GM12878 (cell line): ENCODE measurements around the gene KRT78. TPM values are rescaled to one million over a fixed set of nuclear protein-coding genes. Genes with fewer than 3 reads are reported as not detected.

Experiments
- ATAC-seq: fragments of 200-7000 bp; cut with Tn5 transposase; 3 replicates; pipeline ENCODE4 v1.9.1; 2020; ENCODE audit warnings: mild to moderate bottlenecking, moderate library complexity
- BruUV-seq: library from RNA; stranded (reverse); fragments of 400-500 nt; replicated peaks from 2 replicates; lab custom pipeline; 2021; lab: Mats Ljungman, UMichigan
- CTCF ChIA-PET: fragments of 300-600 bp; sonication (Branson Sonifier 250); formaldehyde crosslinking; extraction: SDS; loops from one replicate; lab custom pipeline; 2021; ENCODE audit warnings: inconsistent platforms; lab: Yijun Ruan, JAX
- POLR2A ChIA-PET: fragments of 350-600 bp; formaldehyde crosslinking; extraction: SDS; loops from one replicate; lab custom pipeline; 2021; ENCODE audit warnings: inconsistent platforms; lab: Charles Lee
- RAD21 ChIA-PET: fragments of 300-600 bp; sonication (Branson Sonifier 250); formaldehyde crosslinking; loops from one replicate; lab custom pipeline; 2023; ENCODE audit warnings: antibody characterized with exemption; ENCODE audit not compliant: unreplicated experiment; lab: Charles Lee
- SMC1A ChIA-PET: fragments of 300-600 bp; sonication (Branson Sonifier 250); formaldehyde crosslinking; loops from one replicate; lab custom pipeline; 2023; ENCODE audit not compliant: unreplicated experiment, uncharacterized antibody; lab: Charles Lee
- DNase-seq: peaks from one replicate; pipeline ENCODE4 v3.0.0-alpha.2; 2011; ENCODE audit warnings: low read depth, low spot score
- FAIRE-seq: peaks from 3 replicates; lab custom pipeline; 2011; peaks lifted over from hg19 to GRCh38; lab: Jason Lieb, UNC
- H2AFZ ChIP-seq: 2 replicates; pipeline ENCODE4 v1.6.0; 2011; ENCODE audit warnings: low read depth, low read length, control low read depth; ENCODE audit not compliant: control insufficient read depth
- H3K27ac ChIP-seq: 2 replicates; pipeline ENCODE4 v1.5.1; 2011; ENCODE audit warnings: control low read depth; ENCODE audit not compliant: control insufficient read depth, insufficient read depth
- H3K27me3 ChIP-seq, 2 experiments: replicated peaks in 1 of 2; 2 replicates each; pipeline versions ENCODE4 v1.6.0 to v1.6.1; 2011; ENCODE audit warnings: low read length in 1 of 2; ENCODE audit not compliant: control insufficient read depth in 2 of 2, insufficient read depth in 2 of 2
- H3K36me3 ChIP-seq, 2 experiments: 2 replicates each; pipeline ENCODE4 v1.5.1; 2011; ENCODE audit warnings: low read length in 1 of 2; ENCODE audit not compliant: control insufficient read depth in 2 of 2, insufficient read depth in 2 of 2
- H3K4me1 ChIP-seq: 2 replicates; pipeline ENCODE4 v1.6.1; 2011; ENCODE audit warnings: mild to moderate bottlenecking, low read length, moderate library complexity, mixed read lengths; ENCODE audit not compliant: control insufficient read depth, insufficient read depth
- H3K4me2 ChIP-seq: 2 replicates; pipeline ENCODE4 v1.6.0; 2011; ENCODE audit warnings: control low read depth; ENCODE audit not compliant: control insufficient read depth, insufficient read depth
- H3K4me3 ChIP-seq: fragments of 200-600 bp; sonication (generic); 2 replicates; pipeline ENCODE4 v1.5.1; 2016
- H3K79me2 ChIP-seq: 2 replicates; pipeline ENCODE4 v1.6.0; 2011; ENCODE audit warnings: low read length; ENCODE audit not compliant: control insufficient read depth, insufficient read depth
- H3K9ac ChIP-seq: 2 replicates; pipeline ENCODE4 v1.8.0; 2011; ENCODE audit warnings: low read length, control low read depth, mixed read lengths; ENCODE audit not compliant: control insufficient read depth, insufficient read depth
- H3K9me3 ChIP-seq: replicated peaks from 3 replicates; pipeline ENCODE4 v1.5.1; 2011; ENCODE audit warnings: mild to moderate bottlenecking, low read length; ENCODE audit not compliant: control insufficient read depth, insufficient read depth
- H4K20me1 ChIP-seq: 2 replicates; pipeline ENCODE4 v1.6.0; 2011; ENCODE audit not compliant: control insufficient read depth, insufficient read depth
- BACH1 ChIP-seq: fragments of 450-650 bp; IDR thresholded peaks from 2 replicates; pipeline ENCODE4 v1.6.1; 2017; ENCODE audit warnings: mild to moderate bottlenecking, borderline replicate concordance
- CHD2 ChIP-seq: IDR thresholded peaks from 2 replicates; pipeline ENCODE4 v1.6.1; 2011; ENCODE audit warnings: low read depth, low read length, improper control_type of control experiment, borderline replicate concordance
- FOXM1 ChIP-seq: IDR thresholded peaks from 2 replicates; pipeline ENCODE4 v1.6.1; 2012; ENCODE audit warnings: low read depth, mild to moderate bottlenecking, inconsistent platforms, low read length, moderate library complexity
- KLF5 ChIP-seq: fragments of 450-650 bp; IDR thresholded peaks from 2 replicates; pipeline ENCODE4 v1.6.1; 2014; ENCODE audit warnings: mild to moderate bottlenecking; ENCODE audit not compliant: partially characterized antibody
- MYC ChIP-seq: IDR thresholded peaks from 2 replicates; pipeline ENCODE4 v1.6.1; 2011; ENCODE audit warnings: mild to moderate bottlenecking, low read length, moderate library complexity, inconsistent platforms; ENCODE audit not compliant: insufficient read depth, insufficient replicate concordance, insufficient read length, severe bottlenecking
- NFYB ChIP-seq: IDR thresholded peaks from 2 replicates; pipeline ENCODE4 v1.6.1; 2011; ENCODE audit warnings: low read depth, mild to moderate bottlenecking, low read length, improper control_type of control experiment, moderate library complexity; ENCODE audit not compliant: insufficient read depth
- SRF ChIP-seq, 2 experiments: IDR thresholded peaks; 2 replicates each; pipeline ENCODE4 v1.6.1; 2011; ENCODE audit warnings: low read depth in 2 of 2, low read length in 2 of 2, mild to moderate bottlenecking in 1 of 2, moderate library complexity in 1 of 2
- WGBS: methylation state at CpG from one replicate; pipeline ENCODE4 v1.1.6; 2016; ENCODE audit warnings: low lambda C conversion rate; ENCODE audit not compliant: insufficient replicate concordance, insufficient coverage; ENCODE audit errors: missing lambda C conversion rate; 5-methylcytosine and 5-hydroxymethylcytosine counted together
- in situ Hi-C: fragments of 300-500 bp; cut with MboI; formaldehyde crosslinking; loops from 9 replicates; pipeline ENCODE4 v1.14.3; 2018; ENCODE audit warnings: mixed read lengths
- intact Hi-C: fragments of 100-400 bp; cut with micrococcal nuclease; formaldehyde crosslinking; loops from one replicate; pipeline ENCODE4 v1.14.2; 2022; ENCODE audit not compliant: unreplicated experiment
- polyA plus RNA-seq, 11 experiments: library from polyadenylated mRNA; depleted of rRNA in 4 of 11; unstranded in 6 of 11; stranded (reverse) in 5 of 11; fragments of >200 nt; fragmentation: Nextera tagmentation in 4 of 11; fragmentation: Illumina TruSeq in 1 of 11; extraction: Ambion mirVana in 4 of 11; extraction: Trizol in 1 of 11; gene quantifications; 1 replicate in 1 of 11; 2 replicates in 10 of 11; pipeline versions ENCODE4 v1.2.1 to v1.2.3, GENCODE V29; 2011 to 2016; ENCODE audit warnings: inconsistent platforms in 2 of 11, missing spikeins in 2 of 11, low read depth in 1 of 11
- total RNA-seq, 4 experiments: library from RNA; depleted of rRNA in 3 of 4; stranded (reverse); fragments of >200 nt in 3 of 4; fragmentation: Illumina TruSeq in 1 of 4; extraction: Trizol in 1 of 4; gene quantifications; 2 replicates each; pipeline versions ENCODE4 v1.2.1 to v1.2.3, GENCODE V29; 2013 to 2021
- TF ChIP-seq, protein P1 (sequence below): fragments of 450-650 bp; formaldehyde crosslinking; IDR thresholded peaks from 2 replicates; pipeline ENCODE4 v1.4.0; 2022; ENCODE audit warnings: mild to moderate bottlenecking, moderate library complexity
- TF ChIP-seq, protein P2 (sequence below): fragments of 450-650 bp; IDR thresholded peaks from 2 replicates; pipeline ENCODE4 v1.6.1; 2017; ENCODE audit warnings: mild to moderate bottlenecking, moderate library complexity

The KRT78 gene
- total and polyA plus RNA-seq, 10 of the 15 experiments (the other 5 are each of a cell fraction or from before 2014, with no cell fraction given) = 0.07 TPM; not detected in 9

DNA sequence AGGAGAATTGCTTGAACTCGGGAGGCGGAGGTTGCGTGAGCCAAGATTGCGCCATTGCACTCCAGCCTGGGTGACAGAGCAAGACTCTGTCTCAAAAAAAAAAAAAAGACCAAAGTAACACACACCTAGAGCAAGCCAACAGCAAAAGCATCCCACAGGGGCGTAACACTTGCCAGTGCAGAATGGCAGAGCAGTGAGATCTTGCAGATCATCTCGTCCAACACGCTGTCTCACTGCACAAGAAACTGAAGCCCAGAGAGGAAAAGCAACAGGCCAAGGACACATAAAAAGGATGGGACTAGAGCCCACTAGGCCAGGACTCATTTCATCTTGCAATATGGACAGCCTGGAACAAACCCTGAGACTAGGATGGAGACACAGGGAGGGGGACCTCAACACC is 12.7 kb upstream of the KRT78 start:
- FAIRE-seq = no peak
- 45% methylated on average over 6 of the region's 7 CpGs for WGBS
- Histone ChIP-seq H4K20me1 (no peaks in the 10 kb centered on the region; the same call in 1 of the 2 replicates), H3K36me3 (no peaks in the 10 kb centered on the region), H3K9me3 (no peaks in the 10 kb centered on the region), H3K79me2 (no peaks in the 10 kb centered on the region), H3K27me3 (peaks cover 0 to 1% of the 10 kb centered on the region in 2 experiments; a peak in 1 of 4 replicates), H3K4me2 (no peak overlapping the region), H3K4me1 (no peaks in the 10 kb centered on the region), H3K9ac (no peak overlapping the region), H3K4me3 (no peak overlapping the region), H2AFZ (no peak overlapping the region), H3K27ac (no peak overlapping the region)
- TF ChIP-seq MYC (no peak), KLF5 (no peak), BACH1 (no peak), FOXM1 (no peak), NFYB (no peak), SRF (IDR thresholded peaks at IDR 0.05; ENCODE audit: low read depth in 2 of 2, low read length in 2 of 2) (no peak), CHD2 (no peak)
- TF ChIP-seq, protein P1, sequence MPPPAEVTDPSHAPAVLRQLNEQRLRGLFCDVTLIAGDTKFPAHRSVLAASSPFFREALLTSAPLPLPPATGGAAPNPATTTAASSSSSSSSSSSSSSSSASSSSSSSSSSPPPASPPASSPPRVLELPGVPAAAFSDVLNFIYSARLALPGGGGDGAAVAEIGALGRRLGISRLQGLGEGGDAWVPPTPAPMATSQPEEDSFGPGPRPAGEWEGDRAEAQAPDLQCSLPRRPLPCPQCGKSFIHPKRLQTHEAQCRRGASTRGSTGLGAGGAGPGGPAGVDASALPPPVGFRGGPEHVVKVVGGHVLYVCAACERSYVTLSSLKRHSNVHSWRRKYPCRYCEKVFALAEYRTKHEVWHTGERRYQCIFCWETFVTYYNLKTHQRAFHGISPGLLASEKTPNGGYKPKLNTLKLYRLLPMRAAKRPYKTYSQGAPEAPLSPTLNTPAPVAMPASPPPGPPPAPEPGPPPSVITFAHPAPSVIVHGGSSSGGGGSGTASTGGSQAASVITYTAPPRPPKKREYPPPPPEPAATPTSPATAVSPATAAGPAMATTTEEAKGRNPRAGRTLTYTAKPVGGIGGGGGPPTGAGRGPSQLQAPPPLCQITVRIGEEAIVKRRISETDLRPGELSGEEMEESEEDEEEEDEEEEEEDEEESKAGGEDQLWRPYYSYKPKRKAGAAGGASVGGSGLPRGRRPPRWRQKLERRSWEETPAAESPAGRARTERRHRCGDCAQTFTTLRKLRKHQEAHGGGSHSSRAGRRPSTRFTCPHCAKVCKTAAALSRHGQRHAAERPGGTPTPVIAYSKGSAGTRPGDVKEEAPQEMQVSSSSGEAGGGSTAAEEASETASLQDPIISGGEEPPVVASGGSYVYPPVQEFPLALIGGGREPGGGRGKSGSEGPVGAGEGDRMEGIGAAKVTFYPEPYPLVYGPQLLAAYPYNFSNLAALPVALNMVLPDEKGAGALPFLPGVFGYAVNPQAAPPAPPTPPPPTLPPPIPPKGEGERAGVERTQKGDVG (CRISPR knock-in tag) = no peak
- TF ChIP-seq, protein P2, sequence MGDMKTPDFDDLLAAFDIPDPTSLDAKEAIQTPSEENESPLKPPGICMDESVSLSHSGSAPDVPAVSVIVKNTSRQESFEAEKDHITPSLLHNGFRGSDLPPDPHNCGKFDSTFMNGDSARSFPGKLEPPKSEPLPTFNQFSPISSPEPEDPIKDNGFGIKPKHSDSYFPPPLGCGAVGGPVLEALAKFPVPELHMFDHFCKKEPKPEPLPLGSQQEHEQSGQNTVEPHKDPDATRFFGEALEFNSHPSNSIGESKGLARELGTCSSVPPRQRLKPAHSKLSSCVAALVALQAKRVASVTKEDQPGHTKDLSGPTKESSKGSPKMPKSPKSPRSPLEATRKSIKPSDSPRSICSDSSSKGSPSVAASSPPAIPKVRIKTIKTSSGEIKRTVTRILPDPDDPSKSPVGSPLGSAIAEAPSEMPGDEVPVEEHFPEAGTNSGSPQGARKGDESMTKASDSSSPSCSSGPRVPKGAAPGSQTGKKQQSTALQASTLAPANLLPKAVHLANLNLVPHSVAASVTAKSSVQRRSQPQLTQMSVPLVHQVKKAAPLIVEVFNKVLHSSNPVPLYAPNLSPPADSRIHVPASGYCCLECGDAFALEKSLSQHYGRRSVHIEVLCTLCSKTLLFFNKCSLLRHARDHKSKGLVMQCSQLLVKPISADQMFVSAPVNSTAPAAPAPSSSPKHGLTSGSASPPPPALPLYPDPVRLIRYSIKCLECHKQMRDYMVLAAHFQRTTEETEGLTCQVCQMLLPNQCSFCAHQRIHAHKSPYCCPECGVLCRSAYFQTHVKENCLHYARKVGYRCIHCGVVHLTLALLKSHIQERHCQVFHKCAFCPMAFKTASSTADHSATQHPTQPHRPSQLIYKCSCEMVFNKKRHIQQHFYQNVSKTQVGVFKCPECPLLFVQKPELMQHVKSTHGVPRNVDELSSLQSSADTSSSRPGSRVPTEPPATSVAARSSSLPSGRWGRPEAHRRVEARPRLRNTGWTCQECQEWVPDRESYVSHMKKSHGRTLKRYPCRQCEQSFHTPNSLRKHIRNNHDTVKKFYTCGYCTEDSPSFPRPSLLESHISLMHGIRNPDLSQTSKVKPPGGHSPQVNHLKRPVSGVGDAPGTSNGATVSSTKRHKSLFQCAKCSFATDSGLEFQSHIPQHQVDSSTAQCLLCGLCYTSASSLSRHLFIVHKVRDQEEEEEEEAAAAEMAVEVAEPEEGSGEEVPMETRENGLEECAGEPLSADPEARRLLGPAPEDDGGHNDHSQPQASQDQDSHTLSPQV = no peak
- CTCF ChIA-PET = interaction anchor here (0.9 to 1.3 kb wide), 2 partner anchors 9 to 23 kb away, joined by 3 to 5 read pairs; no protein-coding TSS in a partner anchor
- POLR2A ChIA-PET = no interaction called here
- no peak for ATAC-seq
- no TSS peak for BruUV-seq
- SMC1A ChIA-PET = no interaction called here
- intact Hi-C loops = no loop called here
- no peak for DNase-seq
- in situ Hi-C loops = loop anchor here (10.0 kb wide), 1 partner anchor 277 kb away; no protein-coding TSS in a partner anchor
- RAD21 ChIA-PET = no interaction called here
